RWPE1 (cell line): Measurements from ENCODE around the gene GAL3ST2.

ENCODE experiments used
- CTCF ChIA-PET: fragments of 350-600 bp; sonication (Branson Sonifier 250); formaldehyde crosslinking; extraction: SDS; loops from one replicate; lab custom pipeline; 2021; lab: Yijun Ruan, JAX
- POLR2A ChIA-PET: fragments of 400-600 bp; formaldehyde crosslinking; extraction: SDS; loops from one replicate; lab custom pipeline; 2020; ENCODE audit warnings: antibody characterized with exemption; ENCODE audit not compliant: low non-redundant PET; lab: Yijun Ruan, JAX
- DNase-seq: peaks from one replicate; pipeline ENCODE4 v3.0.0; 2012; ENCODE audit warnings: low spot score
- H3K27ac ChIP-seq: fragments of 450-650 bp; 2 replicates; pipeline ENCODE4 v1.5.1; 2017
- CTCF ChIP-seq: fragments of 450-650 bp; conservative IDR thresholded peaks from 2 replicates; pipeline ENCODE4 v1.5.1; 2017; ENCODE audit warnings: low read depth, mild to moderate bottlenecking

Gene GAL3ST2

DNA sequence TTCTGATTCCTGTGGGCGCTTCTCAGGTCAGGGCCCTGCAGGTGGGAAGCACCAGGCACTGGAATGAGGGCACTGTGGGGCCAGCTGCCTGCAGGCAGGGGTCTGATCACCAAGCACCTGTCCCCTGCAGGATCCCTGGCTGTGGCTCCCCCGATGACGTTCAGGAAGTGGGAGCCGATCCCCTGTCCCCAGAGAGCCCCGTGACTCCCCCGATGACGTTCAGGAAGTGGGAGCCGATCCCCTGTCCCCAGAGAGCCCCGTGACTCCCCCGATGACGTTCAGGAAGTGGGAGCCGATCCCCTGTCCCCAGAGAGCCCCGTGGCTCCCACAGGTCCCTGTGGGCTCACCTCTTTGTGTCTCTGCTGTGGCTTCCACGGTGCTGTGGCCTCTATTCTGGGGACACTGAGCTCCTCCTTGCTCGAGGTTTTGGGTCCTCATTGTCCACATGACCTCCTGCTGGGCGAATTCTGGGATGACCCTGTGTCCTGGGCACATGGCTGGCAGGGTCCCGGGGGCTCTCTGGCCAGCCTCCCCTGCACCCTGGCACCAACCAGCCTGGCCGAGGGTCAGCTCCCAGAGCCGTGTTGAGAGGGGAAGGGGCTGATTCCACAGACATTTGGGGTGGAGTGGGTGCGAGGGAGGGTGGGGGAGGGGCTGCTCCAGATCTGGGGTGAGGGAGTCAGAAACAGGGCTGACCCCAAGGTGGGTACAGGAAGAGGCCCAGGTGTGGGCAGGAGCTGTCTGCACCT, 37.2 kb downstream of the GAL3ST2 start:
- ChIA-PET POLR2A (no interaction called here), CTCF (no interaction called here)
- H3K27ac ChIP-seq: no peak overlapping the region
- DNase-seq: no peak
- no peak for TF ChIP-seq CTCF

DNA sequence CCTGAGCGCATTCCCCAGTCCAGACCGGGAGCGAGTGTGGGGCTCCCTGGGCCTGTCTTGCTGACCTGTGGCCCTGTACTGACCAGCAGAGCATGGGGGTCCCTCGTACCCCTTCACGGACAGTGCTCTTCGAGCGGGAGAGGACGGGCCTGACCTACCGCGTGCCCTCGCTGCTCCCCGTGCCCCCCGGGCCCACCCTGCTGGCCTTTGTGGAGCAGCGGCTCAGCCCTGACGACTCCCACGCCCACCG, 37.7 kb downstream of the GAL3ST2 start:
- ChIA-PET POLR2A (no interaction called here), CTCF (no interaction called here)
- H3K27ac ChIP-seq: no peak overlapping the region
- TF ChIP-seq CTCF: no peak
- no peak for DNase-seq

DNA sequence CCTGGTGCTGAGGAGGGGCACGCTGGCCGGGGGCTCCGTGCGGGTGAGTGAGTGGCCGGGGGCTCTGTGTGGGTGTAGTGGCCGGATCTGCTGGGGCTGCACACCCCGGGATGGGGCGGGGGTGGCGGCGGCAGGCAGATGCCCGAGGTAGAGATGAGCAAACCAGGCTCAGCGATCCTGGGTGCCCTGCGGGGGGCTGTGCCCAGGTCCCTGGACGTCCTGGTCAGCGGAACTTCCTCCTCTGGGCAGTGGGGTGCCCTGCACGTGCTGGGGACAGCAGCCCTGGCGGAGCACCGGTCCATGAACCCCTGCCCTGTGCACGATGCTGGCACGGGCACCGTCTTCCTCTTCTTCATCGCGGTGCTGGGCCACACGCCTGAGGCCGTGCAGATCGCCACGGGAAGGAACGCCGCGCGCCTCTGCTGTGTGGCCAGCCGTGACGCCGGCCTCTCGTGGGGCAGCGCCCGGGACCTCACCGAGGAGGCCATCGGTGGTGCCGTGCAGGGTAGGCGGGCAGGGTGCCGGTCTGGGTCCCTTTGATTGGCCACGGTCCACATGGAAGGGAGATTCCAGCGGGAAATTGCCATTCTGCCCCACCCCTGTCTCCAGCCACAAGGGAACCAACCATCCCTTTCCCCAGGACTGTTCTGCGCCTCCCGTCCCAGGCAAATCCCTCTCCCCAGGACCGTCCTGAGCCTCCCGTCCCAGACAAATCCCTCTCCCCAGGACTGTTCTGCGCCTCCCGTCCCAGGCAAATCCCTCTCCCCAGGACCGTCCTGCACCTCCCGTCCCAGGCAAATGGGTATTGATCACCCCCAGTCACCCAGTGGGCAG, 38.2 kb downstream of the GAL3ST2 start:
- CTCF ChIA-PET: no interaction called here
- POLR2A ChIA-PET: no interaction called here
- TF ChIP-seq CTCF: no peak
- H3K27ac ChIP-seq: no peak overlapping the region
- no peak for DNase-seq

DNA sequence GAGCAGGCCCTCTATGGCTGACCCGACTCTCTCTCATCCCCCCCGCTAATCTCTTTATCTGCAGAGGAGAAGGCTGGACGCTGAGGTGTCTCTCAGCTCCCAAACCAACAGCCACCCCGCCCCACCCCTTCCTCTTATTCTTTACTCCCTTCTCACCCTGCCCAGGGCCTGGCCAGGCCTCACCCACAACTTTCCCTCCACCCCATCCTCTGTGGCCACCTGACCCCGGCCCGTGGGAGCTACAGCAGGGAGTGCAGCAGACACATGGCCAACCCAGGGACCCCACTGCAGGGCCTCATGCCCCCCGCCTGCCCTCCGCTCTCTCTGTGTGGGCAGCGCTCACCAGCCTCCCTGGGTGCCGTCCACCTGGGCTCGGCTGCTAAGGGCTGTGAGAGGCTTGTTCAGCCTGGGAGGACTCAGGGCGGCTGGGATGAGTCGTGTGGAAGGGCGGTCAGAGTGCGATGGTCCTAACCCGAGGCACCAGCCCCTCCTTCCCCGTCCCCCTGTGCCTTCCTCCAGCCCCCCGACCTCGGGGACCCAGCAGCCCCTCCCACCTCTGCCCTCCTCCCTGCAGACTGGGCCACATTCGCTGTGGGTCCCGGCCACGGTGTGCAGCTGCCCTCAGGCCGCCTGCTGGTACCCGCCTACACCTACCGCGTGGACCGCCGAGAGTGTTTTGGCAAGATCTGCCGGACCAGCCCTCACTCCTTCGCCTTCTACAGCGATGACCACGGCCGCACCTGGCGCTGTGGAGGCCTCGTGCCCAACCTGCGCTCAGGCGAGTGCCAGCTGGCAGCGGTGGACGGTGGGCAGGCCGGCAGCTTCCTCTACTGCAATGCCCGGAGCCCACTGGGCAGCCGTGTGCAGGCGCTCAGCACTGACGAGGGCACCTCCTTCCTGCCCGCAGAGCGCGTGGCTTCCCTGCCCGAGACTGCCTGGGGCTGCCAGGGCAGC, 39.1 kb downstream of the GAL3ST2 start:
- ChIA-PET POLR2A (no interaction called here), CTCF (interaction anchor here (0.5 kb wide), 1 partner anchor 80 kb away, joined by 3 read pairs; no protein-coding TSS in a partner anchor)
- DNase-seq: no peak
- no peak overlapping the region for H3K27ac ChIP-seq
- no peak for TF ChIP-seq CTCF

GRCh38 chr2:241816431-241817121, 40.0 kb downstream of the GAL3ST2 start:
- no peak for DNase-seq
- ChIA-PET POLR2A (no interaction called here), CTCF (no interaction called here)
- TF ChIP-seq CTCF: no peak
- no peak overlapping the region for H3K27ac ChIP-seq
